WTC11 (cell line): ENCODE measurements around the gene ANKRD36. TPM values are rescaled to one million over a fixed set of nuclear protein-coding genes. Genes with fewer than 3 reads are reported as not detected.

Source experiments
- ATAC-seq: fragments of 200-7000 bp; cut with Tn5 transposase; 2 replicates; pipeline ENCODE4 v1.10.0; 2021; ENCODE audit warnings: mild to moderate bottlenecking, moderate library complexity
- CTCF ChIA-PET: fragments of 300-600 bp; sonication (Branson Sonifier 250); formaldehyde crosslinking; loops from one replicate; lab custom pipeline; 2021; ENCODE audit warnings: antibody characterized with exemption; lab: Charles Lee
- POLR2A ChIA-PET: fragments of 350-600 bp; sonication (Branson Sonifier 250); formaldehyde crosslinking; loops from one replicate; lab custom pipeline; 2021; ENCODE audit warnings: antibody characterized with exemption; lab: Charles Lee
- DNase-seq: peaks from one replicate; pipeline ENCODE4 v3.0.0; 2021; ENCODE audit warnings: low spot score
- H3K27ac Mint-ChIP-seq: 2 replicates; pipeline ENCODE4 v1.8.0; 2021; ENCODE audit warnings: mixed read lengths
- H3K27me3 Mint-ChIP-seq: 2 replicates; pipeline ENCODE4 v1.8.0; 2021; ENCODE audit warnings: low read depth, mild to moderate bottlenecking, moderate library complexity, mixed read lengths
- H3K36me3 Mint-ChIP-seq: 2 replicates; pipeline ENCODE4 v1.8.0; 2021; ENCODE audit warnings: mixed read lengths
- H3K4me1 Mint-ChIP-seq: 2 replicates; pipeline ENCODE4 v1.8.0; 2022; ENCODE audit warnings: mixed read lengths
- H3K4me3 Mint-ChIP-seq: 2 replicates; pipeline ENCODE4 v1.8.0; 2021; ENCODE audit warnings: mild to moderate bottlenecking, moderate library complexity, mixed read lengths
- H3K9me3 Mint-ChIP-seq: 2 replicates; pipeline ENCODE4 v1.8.0; 2021; ENCODE audit warnings: mixed read lengths
- AFF4 ChIP-seq: sonication (generic); formaldehyde crosslinking; IDR thresholded peaks from 2 replicates; pipeline ENCODE4 v1.8.1; 2023; ENCODE audit warnings: mild to moderate bottlenecking, missing genetic modification reagents, borderline replicate concordance
- AR ChIP-seq: fragments of 250-450 bp; sonication (Bioruptor Pico); IDR thresholded peaks from 2 replicates; pipeline ENCODE4 v1.9.0; 2021; ENCODE audit warnings: mild to moderate bottlenecking
- ARID4B ChIP-seq: sonication (generic); formaldehyde crosslinking; IDR thresholded peaks from 2 replicates; pipeline ENCODE4 v1.8.0; 2023; ENCODE audit warnings: missing genetic modification reagents, mild to moderate bottlenecking, borderline replicate concordance
- E2F1 ChIP-seq: sonication (generic); formaldehyde crosslinking; IDR thresholded peaks from 2 replicates; pipeline ENCODE4 v1.8.0; 2022; ENCODE audit warnings: mild to moderate bottlenecking, missing genetic modification reagents
- E2F4 ChIP-seq: sonication (generic); formaldehyde crosslinking; IDR thresholded peaks from 2 replicates; pipeline ENCODE4 v1.8.1; 2022; ENCODE audit warnings: low read depth, mild to moderate bottlenecking, moderate library complexity, missing genetic modification reagents, borderline replicate concordance
- EMX1 ChIP-seq: fragments of 250-450 bp; sonication (Bioruptor Pico); IDR thresholded peaks from 2 replicates; pipeline ENCODE4 v1.8.0; 2021; ENCODE audit warnings: mild to moderate bottlenecking
- ETV6 ChIP-seq: sonication (generic); formaldehyde crosslinking; IDR thresholded peaks from 2 replicates; pipeline ENCODE4 v1.8.1; 2022; ENCODE audit warnings: mild to moderate bottlenecking, missing genetic modification reagents
- IRF2 ChIP-seq: sonication (generic); formaldehyde crosslinking; IDR thresholded peaks from 2 replicates; pipeline ENCODE4 v1.8.0; 2022; ENCODE audit warnings: low read depth, missing genetic modification reagents, borderline replicate concordance
- MLX ChIP-seq: sonication (generic); formaldehyde crosslinking; IDR thresholded peaks from 2 replicates; pipeline ENCODE4 v1.8.1; 2023; ENCODE audit warnings: mild to moderate bottlenecking, missing genetic modification reagents, moderate library complexity
- PREB ChIP-seq: sonication (generic); formaldehyde crosslinking; IDR thresholded peaks from 2 replicates; pipeline ENCODE4 v1.8.1; 2022; ENCODE audit warnings: mild to moderate bottlenecking, missing genetic modification reagents, moderate library complexity, borderline replicate concordance
- RORB ChIP-seq: fragments of 250-450 bp; sonication (Bioruptor Pico); IDR thresholded peaks from 2 replicates; pipeline ENCODE4 v1.9.0; 2021; ENCODE audit warnings: mild to moderate bottlenecking
- SMAD3 ChIP-seq: sonication (generic); formaldehyde crosslinking; IDR thresholded peaks from 2 replicates; pipeline ENCODE4 v1.8.0; 2022; ENCODE audit warnings: missing genetic modification reagents, mild to moderate bottlenecking, borderline replicate concordance
- SMAD4 ChIP-seq: sonication (generic); formaldehyde crosslinking; IDR thresholded peaks from 2 replicates; pipeline ENCODE4 v1.8.0; 2022; ENCODE audit warnings: mild to moderate bottlenecking, missing genetic modification reagents
- TP53 ChIP-seq: sonication (generic); formaldehyde crosslinking; IDR thresholded peaks from 2 replicates; pipeline ENCODE4 v1.8.1; 2023; ENCODE audit warnings: mild to moderate bottlenecking, missing genetic modification reagents
- ZBTB43 ChIP-seq: sonication (generic); formaldehyde crosslinking; IDR thresholded peaks from 2 replicates; pipeline ENCODE4 v1.8.1; 2023; ENCODE audit warnings: mild to moderate bottlenecking, missing genetic modification reagents
- ZNF121 ChIP-seq: sonication (generic); formaldehyde crosslinking; IDR thresholded peaks from 2 replicates; pipeline ENCODE4 v1.8.0; 2023; ENCODE audit warnings: missing genetic modification reagents
- ZNF396 ChIP-seq: fragments of 250-450 bp; sonication (Bioruptor Pico); IDR thresholded peaks from 2 replicates; pipeline ENCODE4 v1.8.0; 2021; ENCODE audit warnings: mild to moderate bottlenecking, moderate library complexity, borderline replicate concordance
- ZNF416 ChIP-seq: fragments of 250-450 bp; sonication (Bioruptor Pico); IDR thresholded peaks from 2 replicates; pipeline ENCODE4 v1.9.0; 2021; ENCODE audit warnings: mild to moderate bottlenecking, inconsistent platforms
- ZSCAN18 ChIP-seq: fragments of 250-450 bp; sonication (Bioruptor Pico); IDR thresholded peaks from 2 replicates; pipeline ENCODE4 v2.1.2; 2022; ENCODE audit warnings: mild to moderate bottlenecking, moderate library complexity
- total RNA-seq: library from RNA; stranded (reverse); gene quantifications from 3 replicates; pipeline ENCODE4 v1.2.3, GENCODE V29; 2021

Gene ANKRD36
- total RNA-seq, 1 experiment from 2014 or later = 14.4 TPM

- Mint-ChIP-seq H3K9me3 (peaks cover 15% of the 10 kb centered on the region), H3K27me3 (peaks cover 26% of the 10 kb centered on the region), H3K27ac (no peak overlapping the region), H3K4me3 (peak overlapping the region; percentile 81), H3K4me1 (peaks cover 7% of the 10 kb centered on the region), H3K36me3 (no peaks in the 10 kb centered on the region)
- DNase-seq = no peak
- TF ChIP-seq AR (CRISPR knock-in tag) = no peak
- no peak for TF ChIP-seq ZNF121
- TF ChIP-seq ZNF416 (CRISPR knock-in tag) = no peak
- TF ChIP-seq RORB (CRISPR knock-in tag) = no peak
- TF ChIP-seq E2F4 (CRISPR knock-in tag) = no peak
- no peak for TF ChIP-seq IRF2 (CRISPR knock-in tag)
- TF ChIP-seq EMX1 (CRISPR knock-in tag) = no peak
- no peak for TF ChIP-seq SMAD4
- no peak for TF ChIP-seq MLX (CRISPR knock-in tag)
- no peak for TF ChIP-seq TP53 (CRISPR knock-in tag)
- TF ChIP-seq AFF4 (CRISPR knock-in tag) = no peak
- no peak for TF ChIP-seq ARID4B
- no peak for TF ChIP-seq ZBTB43 (CRISPR knock-in tag)
- no peak for TF ChIP-seq SMAD3 (CRISPR knock-in tag)
- TF ChIP-seq PREB = no peak
- no peak for TF ChIP-seq E2F1 (CRISPR knock-in tag)
- no peak for TF ChIP-seq ZNF396 (CRISPR knock-in tag)
- TF ChIP-seq ZSCAN18 = no peak
- TF ChIP-seq ETV6 = no peak
- no peak for ATAC-seq
- ChIA-PET CTCF (interaction anchor here (1.1 kb wide), 1 partner anchor 227 kb away, joined by 3 read pairs; no protein-coding TSS in a partner anchor), POLR2A (no interaction called here)
Observed at GRCh38 chr2:97095661-97096060, 17.3 kb upstream of the ANKRD36 start.
